IPS-20b (cell line): ENCODE data around the gene NDP.
A peak's percentile ranks its signal among the peaks of the same experiment; 100 is the strongest.

Experiments used
- H3K27ac ChIP-seq: one replicate; pipeline ENCODE4 v1.5.1; 2013; ENCODE audit warnings: low read length
- H3K27me3 ChIP-seq: 2 replicates; pipeline ENCODE4 v1.6.1; 2013; ENCODE audit warnings: mild to moderate bottlenecking, low read length, inconsistent platforms; ENCODE audit not compliant: insufficient read depth
- H3K36me3 ChIP-seq: 2 replicates; pipeline ENCODE4 v1.6.1; 2013; ENCODE audit warnings: low read depth, mild to moderate bottlenecking, inconsistent platforms, low read length, moderate library complexity; ENCODE audit not compliant: insufficient read depth
- H3K4me1 ChIP-seq: 2 replicates; pipeline ENCODE4 v1.6.1; 2013; ENCODE audit warnings: mild to moderate bottlenecking, control low read depth, inconsistent platforms, low read length, moderate library complexity; ENCODE audit not compliant: insufficient read depth
- H3K4me3 ChIP-seq: 2 replicates; pipeline ENCODE4 v1.5.1; 2013; ENCODE audit warnings: mild to moderate bottlenecking, low read length, inconsistent platforms
- H3K9ac ChIP-seq: 2 replicates; pipeline ENCODE4 v1.6.1; 2013; ENCODE audit warnings: low read depth, mild to moderate bottlenecking, inconsistent platforms, low read length, moderate library complexity
- H3K9me3 ChIP-seq: 2 replicates; pipeline ENCODE4 v1.6.1; 2013; ENCODE audit warnings: mild to moderate bottlenecking, low read depth, low read length, inconsistent platforms; ENCODE audit not compliant: insufficient read depth

NDP gene

GRCh38 chrX:43998374-43998773, 25.2 kb upstream of the NDP start:
- Histone ChIP-seq H3K9ac (no peak overlapping the region), H3K4me1 (no peaks in the 10 kb centered on the region), H3K9me3 (no peaks in the 10 kb centered on the region), H3K27ac (no peak overlapping the region), H3K4me3 (no peak overlapping the region), H3K36me3 (no peaks in the 10 kb centered on the region), H3K27me3 (no peaks in the 10 kb centered on the region)

DNA sequence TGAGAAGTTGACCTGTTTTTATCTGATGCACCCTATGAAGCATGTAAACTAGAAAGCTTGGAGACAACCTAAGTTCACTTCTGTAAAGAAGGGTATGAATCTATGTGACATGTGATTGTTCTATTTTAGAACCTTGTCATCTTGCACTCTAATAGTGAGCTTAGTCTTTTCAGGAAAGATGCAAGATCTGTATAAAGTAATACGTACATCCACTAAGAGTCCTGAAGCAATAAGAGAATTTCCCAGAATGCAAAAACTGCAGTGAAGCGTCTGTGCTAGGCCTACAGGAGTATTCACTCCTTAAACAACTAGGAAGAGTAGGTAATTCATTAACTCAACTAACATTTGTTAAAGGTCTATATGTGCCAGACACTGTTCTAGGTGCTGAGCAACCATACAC, 23.3 kb upstream of the NDP start:
- no peaks in the 10 kb centered on the region for H3K9me3 ChIP-seq
- H3K4me1 ChIP-seq = no peaks in the 10 kb centered on the region
- H3K27me3 ChIP-seq = no peaks in the 10 kb centered on the region
- no peaks in the 10 kb centered on the region for H3K36me3 ChIP-seq
- no peak overlapping the region for H3K4me3 ChIP-seq
- H3K9ac ChIP-seq = no peak overlapping the region
- no peak overlapping the region for H3K27ac ChIP-seq

DNA sequence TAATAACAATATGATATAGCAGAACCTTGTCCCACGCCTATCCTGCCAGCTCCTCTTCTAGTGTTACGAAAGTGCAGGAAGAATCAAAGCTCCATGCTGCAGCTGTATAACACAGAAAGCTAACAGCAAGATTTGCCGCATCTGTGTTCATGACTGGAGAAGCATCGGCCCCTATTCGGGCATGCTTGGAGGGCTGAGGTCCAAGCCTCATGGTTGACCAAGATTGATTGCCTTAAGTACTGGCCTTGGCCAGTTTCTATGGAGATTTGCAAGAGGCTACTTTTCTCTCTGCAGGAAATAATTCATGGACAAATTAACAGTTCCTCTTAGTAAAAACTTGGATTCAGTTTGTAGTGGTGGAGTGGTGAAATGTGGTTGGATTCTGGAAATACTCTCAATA, 12.9 kb upstream of the NDP start:
- Histone ChIP-seq H3K27me3 (no peaks in the 10 kb centered on the region), H3K4me3 (no peak overlapping the region), H3K27ac (no peak overlapping the region), H3K36me3 (no peaks in the 10 kb centered on the region), H3K9ac (no peak overlapping the region), H3K4me1 (no peaks in the 10 kb centered on the region), H3K9me3 (no peaks in the 10 kb centered on the region)

DNA sequence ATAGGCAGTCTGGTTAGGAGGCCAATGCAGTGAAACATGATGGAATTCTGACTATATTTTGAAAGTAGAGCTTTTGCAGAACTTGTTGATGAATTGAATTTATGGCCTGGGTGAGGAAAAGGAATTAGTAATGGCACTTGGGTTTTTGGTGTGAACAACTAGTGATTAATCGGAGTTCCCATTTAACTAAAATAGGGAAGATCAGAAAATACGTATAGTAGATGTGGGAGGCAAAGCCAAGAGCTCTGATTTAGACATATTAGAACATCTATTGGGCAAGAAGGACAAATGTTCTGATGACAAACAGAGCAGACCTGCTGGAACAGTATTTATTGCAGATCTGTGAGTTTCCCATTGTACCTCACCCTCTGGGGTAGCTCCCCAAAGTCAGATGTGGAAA, 12.3 kb upstream of the NDP start:
- Histone ChIP-seq H3K4me3 (no peak overlapping the region), H3K9me3 (no peaks in the 10 kb centered on the region), H3K36me3 (no peaks in the 10 kb centered on the region), H3K4me1 (no peaks in the 10 kb centered on the region), H3K27me3 (no peaks in the 10 kb centered on the region), H3K9ac (no peak overlapping the region), H3K27ac (no peak overlapping the region)

DNA sequence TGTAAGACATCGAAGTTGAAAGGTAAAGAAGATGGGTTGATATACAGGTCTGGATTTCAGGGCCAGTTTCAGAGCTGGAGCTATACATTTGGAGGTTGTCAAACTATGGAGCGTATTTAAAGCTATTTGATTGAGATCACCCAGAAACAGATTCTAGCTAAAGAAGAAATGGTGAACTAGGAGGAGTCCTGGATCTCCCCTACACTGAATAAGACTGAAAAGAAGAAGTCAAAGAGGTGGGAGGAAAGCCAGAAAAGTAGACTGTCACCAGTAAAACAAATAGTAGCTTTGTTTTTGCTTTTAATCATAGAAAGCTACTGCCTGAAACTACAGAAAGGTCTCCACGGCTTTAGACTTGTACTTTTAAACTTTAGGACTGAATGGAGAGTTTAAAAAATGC, 5.0 kb upstream of the NDP start:
- Histone ChIP-seq H3K9ac (no peak overlapping the region), H3K9me3 (no peaks in the 10 kb centered on the region), H3K4me1 (no peaks in the 10 kb centered on the region), H3K27ac (no peak overlapping the region), H3K4me3 (no peak overlapping the region), H3K36me3 (no peaks in the 10 kb centered on the region), H3K27me3 (peaks cover 20% of the 10 kb centered on the region)

- Histone ChIP-seq H3K4me1 (peaks cover 6% of the 10 kb centered on the region; the same call in 1 of the 2 replicates), H3K27me3 (peaks cover 36% of the 10 kb centered on the region), H3K9me3 (no peaks in the 10 kb centered on the region), H3K4me3 (no peak overlapping the region), H3K27ac (no peak overlapping the region), H3K36me3 (no peaks in the 10 kb centered on the region), H3K9ac (no peak overlapping the region)
These were observed 3.0 kb upstream of the NDP start for GRCh38 chrX:43976205-43976604.

GRCh38 chrX:43975796-43976195, 2.6 kb upstream of the NDP start:
- Histone ChIP-seq H3K9me3 (no peaks in the 10 kb centered on the region), H3K4me1 (peaks cover 6% of the 10 kb centered on the region; the same call in 1 of the 2 replicates), H3K36me3 (no peaks in the 10 kb centered on the region), H3K9ac (no peak overlapping the region), H3K27me3 (peaks cover 36% of the 10 kb centered on the region), H3K27ac (no peak overlapping the region), H3K4me3 (no peak overlapping the region)

- Histone ChIP-seq H3K36me3 (no peaks in the 10 kb centered on the region), H3K4me1 (peaks cover 6% of the 10 kb centered on the region; the same call in 1 of the 2 replicates), H3K9ac (no peak overlapping the region), H3K27ac (no peak overlapping the region), H3K27me3 (peaks cover 36% of the 10 kb centered on the region), H3K4me3 (no peak overlapping the region), H3K9me3 (no peaks in the 10 kb centered on the region)
These were observed 1.7 kb upstream of the NDP start for GRCh38 chrX:43974741-43975465.

DNA sequence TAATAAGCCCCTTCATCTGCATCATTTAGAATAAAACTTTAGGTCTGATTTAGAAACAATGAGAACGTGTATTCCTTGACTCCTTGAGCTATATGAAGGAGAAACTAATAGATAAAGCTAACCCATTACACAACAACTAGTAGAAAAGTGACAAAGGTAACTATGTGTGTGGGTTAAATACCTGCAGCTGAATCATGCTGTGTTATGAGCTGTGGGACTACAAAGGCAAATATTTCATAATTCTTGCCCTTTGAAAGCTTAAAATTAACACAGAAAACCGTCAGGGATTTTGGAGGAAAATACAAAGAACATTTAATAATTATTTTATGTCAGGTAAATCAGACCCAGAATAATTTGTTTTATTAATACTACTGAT, 898 bp upstream of the NDP start:
- Histone ChIP-seq H3K4me1 (peaks cover 11% of the 10 kb centered on the region; the same call in 1 of the 2 replicates), H3K9ac (no peak overlapping the region), H3K27ac (no peak overlapping the region), H3K36me3 (no peaks in the 10 kb centered on the region), H3K4me3 (peak overlapping the region; percentile 69), H3K9me3 (no peaks in the 10 kb centered on the region), H3K27me3 (peaks cover 36% of the 10 kb centered on the region)

- Histone ChIP-seq H3K4me1 (peaks cover 11% of the 10 kb centered on the region; the same call in 1 of the 2 replicates), H3K27ac (no peak overlapping the region), H3K36me3 (no peaks in the 10 kb centered on the region), H3K9me3 (no peaks in the 10 kb centered on the region), H3K4me3 (peak overlapping the region; percentile 69), H3K9ac (peak overlapping the region; percentile 51; the same call in 1 of the 2 replicates), H3K27me3 (peaks cover 36% of the 10 kb centered on the region)
These were observed 926 bp downstream of the NDP start for GRCh38 chrX:43971966-43972961.

DNA sequence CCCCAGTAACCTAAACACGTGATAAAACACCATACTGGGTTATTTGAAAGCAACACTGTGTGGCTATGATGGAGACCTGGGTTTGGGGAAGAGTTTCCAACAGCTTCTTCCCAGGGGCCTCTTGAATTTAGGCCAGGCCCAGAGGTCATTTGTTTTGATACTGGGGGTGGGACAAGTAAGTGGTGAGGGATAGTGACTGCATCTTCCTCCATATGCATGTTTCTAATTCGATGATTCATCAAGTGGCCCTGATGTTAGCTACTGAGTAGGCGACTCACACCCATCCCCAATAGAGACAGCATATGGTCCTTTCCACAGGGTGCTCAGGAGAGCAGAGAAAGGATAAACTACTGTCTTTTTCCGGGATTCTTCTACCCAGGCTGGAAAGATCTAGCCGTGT, 2.7 kb downstream of the NDP start:
- Histone ChIP-seq H3K9ac (no peak overlapping the region), H3K9me3 (no peaks in the 10 kb centered on the region), H3K4me1 (peaks cover 11% of the 10 kb centered on the region; the same call in 1 of the 2 replicates), H3K27ac (no peak overlapping the region), H3K36me3 (no peaks in the 10 kb centered on the region), H3K27me3 (peaks cover 36% of the 10 kb centered on the region), H3K4me3 (no peak overlapping the region)
